Measurements from ENCODE around the gene SLC66A3.

GRCh38 chr2:11133936-11134320, 21.3 kb upstream of the SLC66A3 start:
- no peak for TF ChIP-seq POLR2A (IDR thresholded peaks at IDR 0.05; ENCODE audit: low read depth, low read length)
- no peak for TF ChIP-seq POLR2AphosphoS5 (IDR thresholded peaks at IDR 0.05; ENCODE audit: low read depth, low read length)
- no peak for TF ChIP-seq TAF1 (IDR thresholded peaks at IDR 0.05; ENCODE audit: low read depth, low read length)
